WERI-Rb-1 (cell line): ENCODE results near the gene LARGE1.

Source experiments
- DNase-seq: peaks from one replicate; pipeline ENCODE4 v3.0.0-alpha.2; 2020
- H3K27ac ChIP-seq: fragments of 250-450 bp; sonication (Bioruptor Pico); 2 replicates; pipeline ENCODE4 v1.5.1; 2020; ENCODE audit warnings: mild to moderate bottlenecking, moderate library complexity
- H3K27me3 ChIP-seq: fragments of 250-450 bp; sonication (Bioruptor Pico); 2 replicates; pipeline ENCODE4 v1.5.1; 2021; ENCODE audit warnings: mild to moderate bottlenecking, low read depth, moderate library complexity; ENCODE audit not compliant: insufficient read depth, severe bottlenecking
- H3K36me3 ChIP-seq: fragments of 250-450 bp; sonication (Bioruptor Pico); 2 replicates; pipeline ENCODE4 v1.5.1; 2020; ENCODE audit warnings: mild to moderate bottlenecking, moderate library complexity
- H3K4me3 ChIP-seq: 2 replicates; pipeline ENCODE4 v1.5.1; 2011; ENCODE audit warnings: low read depth, mild to moderate bottlenecking, control low read depth, low read length
- H3K9me3 ChIP-seq: fragments of 250-450 bp; sonication (Bioruptor Pico); 2 replicates; pipeline ENCODE4 v1.5.1; 2021; ENCODE audit warnings: mild to moderate bottlenecking, moderate library complexity; ENCODE audit not compliant: severe bottlenecking
- TF ChIP-seq, protein P1 (sequence below): IDR thresholded peaks from 2 replicates; pipeline ENCODE4 v1.5.1; 2011; ENCODE audit warnings: low read depth, mild to moderate bottlenecking, control low read depth, inconsistent platforms, low read length

The LARGE1 gene

DNA sequence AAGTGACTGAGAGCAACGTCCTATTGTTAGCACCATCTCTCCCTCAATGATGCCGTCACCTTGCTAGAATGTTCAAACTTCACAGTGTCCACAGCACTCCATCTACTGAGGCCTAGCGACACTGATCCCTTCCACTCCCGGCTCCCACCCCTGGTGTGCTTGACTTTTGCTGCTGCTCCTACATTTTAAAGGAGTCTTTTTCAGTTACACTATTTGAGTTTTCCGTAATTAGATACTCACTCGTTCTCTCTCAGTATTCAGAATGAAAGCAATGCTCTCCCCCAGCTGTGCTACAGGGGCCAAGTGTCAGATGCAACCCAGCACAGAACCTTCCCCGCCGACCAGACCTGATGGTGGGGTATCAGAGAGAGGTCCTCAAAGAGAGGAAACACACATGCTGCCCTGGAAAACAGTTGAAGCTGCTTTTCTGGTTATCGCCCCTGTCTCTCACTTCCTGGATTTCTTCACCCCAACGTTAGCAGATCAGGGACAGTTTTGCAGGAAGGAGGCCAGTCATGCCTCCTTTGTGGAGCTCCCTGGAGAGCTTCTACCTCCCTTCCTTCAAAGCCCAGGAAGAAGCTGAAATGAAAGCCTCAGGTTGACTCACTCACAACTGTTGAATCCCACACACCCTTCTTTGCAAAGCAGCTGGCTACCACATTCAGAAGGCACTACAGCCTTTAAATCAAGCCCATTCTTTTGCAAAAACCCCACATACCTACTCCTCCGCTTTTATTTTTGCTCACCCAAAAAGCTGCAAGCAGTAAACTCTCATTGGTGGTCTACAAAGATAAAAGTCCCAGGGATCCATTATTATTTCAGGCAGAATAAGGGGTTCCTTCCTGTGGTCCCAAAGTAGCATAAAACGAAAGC, 23.5 kb downstream of the LARGE1 start:
- Histone ChIP-seq H3K36me3 (no peaks in the 10 kb centered on the region), H3K27me3 (no peaks in the 10 kb centered on the region), H3K4me3 (no peak overlapping the region), H3K27ac (no peak overlapping the region), H3K9me3 (peaks cover 9% of the 10 kb centered on the region)
- TF ChIP-seq, protein P1, sequence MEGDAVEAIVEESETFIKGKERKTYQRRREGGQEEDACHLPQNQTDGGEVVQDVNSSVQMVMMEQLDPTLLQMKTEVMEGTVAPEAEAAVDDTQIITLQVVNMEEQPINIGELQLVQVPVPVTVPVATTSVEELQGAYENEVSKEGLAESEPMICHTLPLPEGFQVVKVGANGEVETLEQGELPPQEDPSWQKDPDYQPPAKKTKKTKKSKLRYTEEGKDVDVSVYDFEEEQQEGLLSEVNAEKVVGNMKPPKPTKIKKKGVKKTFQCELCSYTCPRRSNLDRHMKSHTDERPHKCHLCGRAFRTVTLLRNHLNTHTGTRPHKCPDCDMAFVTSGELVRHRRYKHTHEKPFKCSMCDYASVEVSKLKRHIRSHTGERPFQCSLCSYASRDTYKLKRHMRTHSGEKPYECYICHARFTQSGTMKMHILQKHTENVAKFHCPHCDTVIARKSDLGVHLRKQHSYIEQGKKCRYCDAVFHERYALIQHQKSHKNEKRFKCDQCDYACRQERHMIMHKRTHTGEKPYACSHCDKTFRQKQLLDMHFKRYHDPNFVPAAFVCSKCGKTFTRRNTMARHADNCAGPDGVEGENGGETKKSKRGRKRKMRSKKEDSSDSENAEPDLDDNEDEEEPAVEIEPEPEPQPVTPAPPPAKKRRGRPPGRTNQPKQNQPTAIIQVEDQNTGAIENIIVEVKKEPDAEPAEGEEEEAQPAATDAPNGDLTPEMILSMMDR, result no peak
- DNase-seq, result no peak

DNA sequence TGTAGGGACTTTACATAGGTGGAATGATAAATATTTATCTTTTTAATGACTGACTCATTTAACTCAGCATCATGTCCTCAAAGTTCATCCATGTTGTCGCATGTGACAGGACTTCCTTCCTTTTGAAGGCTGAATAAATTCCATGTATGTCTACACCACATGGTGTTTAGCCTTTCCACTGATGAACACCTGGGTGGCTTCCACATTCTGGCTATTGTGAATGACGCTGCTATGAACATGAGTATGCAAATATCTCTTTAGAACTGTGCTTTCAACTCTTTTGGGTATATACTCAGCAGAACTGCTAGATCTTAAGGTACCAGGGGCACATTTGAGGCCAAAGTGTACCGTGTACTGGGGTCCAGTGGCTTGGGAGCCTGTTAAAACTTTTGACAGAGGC, 24.1 kb downstream of the LARGE1 start:
- no peak overlapping the region for H3K27ac ChIP-seq

DNA sequence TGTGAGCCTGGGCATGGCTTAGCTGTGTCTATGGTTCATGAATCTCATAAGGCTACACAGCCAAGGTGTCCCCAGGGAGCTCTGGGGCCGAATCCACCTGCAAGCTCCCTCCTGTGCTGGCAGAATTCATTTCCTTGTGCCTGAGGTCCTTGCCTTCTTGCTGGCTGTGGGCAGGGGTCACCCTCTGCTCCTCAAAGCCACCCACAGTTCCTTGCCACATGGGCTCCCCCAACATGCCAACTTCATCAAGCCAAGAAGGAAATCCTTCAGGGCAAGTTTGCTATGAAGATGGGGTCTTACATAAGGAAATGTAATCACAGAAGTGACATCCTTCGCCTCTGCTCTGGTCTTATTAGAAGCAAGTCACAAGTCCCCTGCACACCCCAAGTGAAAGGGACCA, 24.8 kb downstream of the LARGE1 start:
- DNase-seq, result no peak
- H3K4me3 ChIP-seq, result no peak overlapping the region
- H3K36me3 ChIP-seq, result no peaks in the 10 kb centered on the region
- H3K27me3 ChIP-seq, result no peaks in the 10 kb centered on the region
- H3K27ac ChIP-seq, result no peak overlapping the region
- H3K9me3 ChIP-seq, result peaks cover 9% of the 10 kb centered on the region
- TF ChIP-seq, protein P1, result no peak

More for the DNA sequence above, 24.1 kb downstream of the LARGE1 start:
- Histone ChIP-seq H3K27me3 (no peaks in the 10 kb centered on the region), H3K4me3 (no peak overlapping the region), H3K9me3 (peaks cover 9% of the 10 kb centered on the region), H3K36me3 (no peaks in the 10 kb centered on the region)
- TF ChIP-seq, protein P1, result no peak
- no peak for DNase-seq

DNA sequence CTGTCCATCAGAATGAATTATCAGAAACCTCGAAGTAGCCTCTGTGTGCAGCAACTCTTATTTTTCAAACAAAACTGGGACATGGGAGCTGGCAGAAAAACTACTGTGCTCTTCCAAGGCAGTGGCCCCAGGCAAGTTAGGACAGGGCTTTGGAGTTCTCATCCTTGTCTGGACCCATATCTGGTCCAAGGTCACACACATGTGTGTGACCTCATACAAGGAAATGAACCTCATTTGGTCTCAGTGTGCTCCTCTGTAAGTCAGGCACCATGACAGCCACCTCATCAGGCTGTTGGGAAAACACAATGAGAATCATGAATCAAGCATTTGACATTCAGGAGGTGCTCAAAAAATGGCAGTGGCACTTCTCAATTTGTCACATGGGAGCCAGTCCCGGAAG, 25.8 kb downstream of the LARGE1 start:
- DNase-seq, result no peak
- Histone ChIP-seq H3K27me3 (no peaks in the 10 kb centered on the region), H3K9me3 (peaks cover 9% of the 10 kb centered on the region), H3K27ac (no peak overlapping the region), H3K4me3 (no peak overlapping the region), H3K36me3 (no peaks in the 10 kb centered on the region)
- TF ChIP-seq, protein P1, result no peak

DNA sequence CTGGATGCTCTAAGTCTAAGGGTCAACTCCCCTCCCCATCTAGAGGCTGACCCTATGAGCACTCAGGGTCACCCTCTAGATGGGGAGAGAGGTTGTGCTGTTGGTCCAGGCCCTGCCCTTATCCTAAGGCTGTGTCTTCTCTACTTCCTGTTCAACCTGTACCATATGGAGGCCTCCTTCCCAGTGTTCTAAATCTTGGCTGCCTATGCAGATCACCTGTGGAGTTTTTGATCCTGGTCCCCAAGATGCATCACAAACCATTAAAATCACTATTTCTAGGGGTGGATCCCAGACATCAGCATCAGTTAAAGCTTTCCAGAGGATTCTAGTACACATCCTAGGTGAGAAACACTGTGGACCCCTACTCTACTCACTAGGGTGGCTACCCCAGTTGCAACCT, 26.2 kb downstream of the LARGE1 start:
- Histone ChIP-seq H3K9me3 (peaks cover 9% of the 10 kb centered on the region), H3K36me3 (no peaks in the 10 kb centered on the region), H3K4me3 (no peak overlapping the region), H3K27ac (no peak overlapping the region), H3K27me3 (no peaks in the 10 kb centered on the region)
- DNase-seq, result no peak
- TF ChIP-seq, protein P1, result no peak
